Dermis blood vessel endothelial cell (primary cell): ENCODE data around the gene KIF13A. TPM values are rescaled to one million over a fixed set of nuclear protein-coding genes. Genes with fewer than 3 reads are reported as not detected.
"Not testable (repeated sequence)": the region's sequence is repeated elsewhere in the genome, so short reads cannot be mapped to it uniquely, and the experiment has no call there.

Experiments
- DNase-seq: peaks from one replicate; pipeline ENCODE4 v3.0.0; 2010
- total RNA-seq: library from RNA; depleted of rRNA; stranded (reverse); fragments of >200 nt; gene quantifications from 2 replicates; pipeline ENCODE4 v1.2.3, GENCODE V29; 2014

The KIF13A gene
- total RNA-seq, 1 donor from 2014 or later, result 52.4 TPM

- DNase-seq, result peak; percentile 17
Measured at GRCh38 chr6:17768881-17769280, 218.6 kb downstream of the KIF13A start.

- peak; percentile 66 for DNase-seq
Measured at GRCh38 chr6:17768388-17768787, 219.0 kb downstream of the KIF13A start.

DNA sequence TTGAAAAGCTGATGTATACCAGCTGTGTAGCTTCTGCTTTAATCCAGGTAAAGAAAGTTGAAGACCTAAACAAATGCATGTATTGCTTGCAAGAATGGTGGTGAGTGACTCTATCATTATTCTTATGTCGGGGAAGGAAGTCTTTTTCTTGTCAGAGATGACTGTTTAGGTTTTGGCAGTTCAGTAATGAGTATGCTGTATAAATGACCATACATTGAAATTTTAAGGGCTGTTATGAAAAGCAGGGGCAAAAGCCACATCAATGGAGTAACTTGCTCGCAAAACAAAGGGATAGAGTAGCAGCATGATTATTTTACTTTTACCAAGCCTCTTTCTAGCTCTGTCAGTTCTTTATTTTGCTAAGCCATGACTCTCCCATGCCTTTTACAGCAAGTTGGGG, 224.8 kb downstream of the KIF13A start:
- no peak for DNase-seq

- DNase-seq, result no peak
Measured at GRCh38 chr6:17758119-17758518, 229.3 kb downstream of the KIF13A start.

DNA sequence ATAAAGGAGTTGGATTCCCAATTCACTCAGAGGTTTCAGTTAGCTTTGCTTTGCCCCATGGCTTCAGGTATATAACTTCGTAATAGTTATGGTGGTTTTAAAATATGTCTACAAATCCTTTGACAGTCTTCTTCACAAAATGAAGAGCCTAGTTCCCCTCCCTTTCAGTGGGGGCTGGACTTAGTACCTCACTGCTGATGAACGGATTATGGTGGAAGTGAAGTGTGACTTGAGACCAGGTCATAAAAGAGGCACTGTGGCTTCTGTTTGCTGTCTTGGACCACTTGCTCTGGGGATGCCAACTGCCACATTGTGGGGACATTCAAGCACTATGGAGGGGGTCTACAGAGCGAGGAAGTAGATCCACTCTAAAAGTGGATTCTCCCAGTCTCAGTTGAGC, 233.2 kb downstream of the KIF13A start:
- DNase-seq, result no peak

DNA sequence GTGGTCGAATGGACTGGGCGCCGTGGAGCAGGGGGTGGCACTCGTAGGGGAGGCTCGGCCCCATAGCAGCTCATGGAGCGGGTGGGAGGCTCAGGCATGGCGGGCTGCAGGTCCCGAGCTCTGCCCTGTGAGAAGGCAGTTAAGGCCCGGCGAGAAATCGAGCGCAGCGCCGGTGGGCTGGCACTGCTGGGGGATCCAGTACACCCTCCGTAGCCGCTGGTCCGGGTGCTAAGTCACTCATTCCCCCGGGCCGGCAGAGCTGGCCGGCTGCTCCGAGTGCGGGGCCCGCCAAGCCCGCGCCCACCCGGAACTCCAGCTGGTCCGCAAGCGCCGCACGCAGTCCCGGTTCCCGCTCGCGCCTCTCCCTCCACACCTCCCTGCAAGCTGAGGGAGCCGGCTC, 242.1 kb downstream of the KIF13A start:
- DNase-seq, result not testable (repeated sequence)

- DNase-seq, result not testable (repeated sequence)
Measured at GRCh38 chr6:17744757-17745308, 242.6 kb downstream of the KIF13A start.

DNA sequence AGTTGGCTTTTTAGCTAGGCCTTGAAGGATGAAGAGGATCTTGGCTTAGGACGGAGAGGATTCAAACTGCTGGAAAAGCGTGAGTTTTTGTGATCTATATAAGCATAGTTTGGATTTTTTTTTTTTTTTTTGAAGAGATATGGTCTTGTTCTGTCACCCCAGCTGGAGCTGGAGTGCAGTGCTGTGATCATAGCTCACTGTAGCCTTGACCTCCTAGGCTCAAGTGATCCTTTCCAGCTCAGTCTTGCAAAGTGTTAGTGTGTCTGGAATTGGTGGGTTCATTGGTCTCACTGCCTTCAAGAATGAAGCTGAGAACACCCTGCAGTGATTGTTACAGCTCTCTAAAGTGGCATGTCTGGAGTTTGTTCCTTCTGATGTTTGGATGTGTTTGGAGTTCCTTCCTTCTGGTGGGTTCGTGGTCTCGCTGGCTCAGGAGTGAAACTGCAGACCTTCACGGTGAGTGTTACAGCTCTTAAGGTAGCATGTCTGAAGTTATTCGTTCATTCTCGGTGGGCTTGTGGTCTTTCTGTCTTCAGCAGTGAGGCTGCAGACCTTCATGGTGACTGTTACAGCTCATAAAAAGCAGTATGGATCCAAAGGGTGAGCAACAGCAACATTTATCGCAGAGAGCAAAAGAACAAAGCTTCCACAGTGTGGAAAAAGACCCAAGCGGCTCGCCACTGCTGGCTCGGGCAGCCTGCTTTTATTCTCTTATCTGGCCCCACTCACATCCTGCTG, 243.2 kb downstream of the KIF13A start:
- no peak for DNase-seq

- no peak for DNase-seq
Measured at GRCh38 chr6:17741507-17741906, 245.9 kb downstream of the KIF13A start.

DNA sequence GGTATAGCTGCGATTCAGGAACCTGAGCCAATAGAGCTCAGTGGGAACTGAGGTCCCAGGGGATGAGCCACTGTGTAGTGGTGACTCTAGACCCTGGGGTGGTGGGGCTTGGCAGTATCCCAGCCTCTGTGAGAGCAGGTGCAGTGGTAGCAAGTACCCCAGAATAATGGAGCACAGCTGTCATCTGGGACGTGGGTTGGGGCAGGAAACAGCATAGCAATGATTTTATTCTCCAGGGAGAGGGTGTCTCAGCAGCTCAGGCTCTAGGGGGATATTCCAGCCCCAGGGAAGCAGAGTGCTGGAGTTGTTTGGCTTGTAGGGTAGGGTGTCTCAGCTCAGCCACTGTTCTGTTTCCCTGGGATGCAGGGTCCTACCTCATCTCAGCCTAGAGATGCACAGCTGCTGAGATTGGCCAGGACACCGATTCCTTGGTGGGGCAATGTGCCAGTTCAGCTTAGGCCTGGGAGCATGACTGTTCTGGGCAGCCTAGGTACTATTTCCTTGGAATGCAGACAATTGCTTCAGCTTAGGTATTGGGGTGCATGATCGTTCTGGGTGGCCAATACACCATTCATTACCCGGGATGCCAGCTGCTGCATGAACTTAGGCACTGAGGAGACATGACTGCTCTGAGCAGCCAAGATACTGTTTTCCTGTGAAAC, 246.7 kb downstream of the KIF13A start:
- DNase-seq, result no peak

DNA sequence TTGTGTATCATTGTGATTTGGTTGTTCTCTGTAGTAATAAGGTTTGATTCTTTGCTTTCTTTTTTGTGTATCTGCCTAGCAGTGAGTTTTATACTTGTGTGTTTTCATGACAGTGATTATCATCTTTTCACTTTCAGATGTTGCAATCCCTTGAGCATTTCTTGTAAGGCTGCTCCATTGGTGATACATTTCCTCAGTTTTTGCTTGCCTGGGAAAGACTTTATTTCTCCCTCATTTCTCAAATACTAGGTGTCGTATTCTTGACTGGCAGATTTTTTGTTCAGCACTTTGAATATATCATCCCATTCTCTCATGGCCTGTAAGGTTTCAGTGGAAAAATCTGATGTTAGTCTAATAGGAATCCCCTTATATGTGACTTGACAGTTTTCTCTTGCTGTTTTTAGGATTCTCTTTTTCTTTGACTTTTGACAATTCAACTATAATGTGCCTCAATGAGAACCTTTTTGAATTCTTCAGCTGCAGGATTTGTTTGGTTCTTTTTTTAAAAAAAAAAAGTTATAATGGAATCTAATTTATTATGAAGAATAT, 249.7 kb downstream of the KIF13A start:
- no peak for DNase-seq

DNA sequence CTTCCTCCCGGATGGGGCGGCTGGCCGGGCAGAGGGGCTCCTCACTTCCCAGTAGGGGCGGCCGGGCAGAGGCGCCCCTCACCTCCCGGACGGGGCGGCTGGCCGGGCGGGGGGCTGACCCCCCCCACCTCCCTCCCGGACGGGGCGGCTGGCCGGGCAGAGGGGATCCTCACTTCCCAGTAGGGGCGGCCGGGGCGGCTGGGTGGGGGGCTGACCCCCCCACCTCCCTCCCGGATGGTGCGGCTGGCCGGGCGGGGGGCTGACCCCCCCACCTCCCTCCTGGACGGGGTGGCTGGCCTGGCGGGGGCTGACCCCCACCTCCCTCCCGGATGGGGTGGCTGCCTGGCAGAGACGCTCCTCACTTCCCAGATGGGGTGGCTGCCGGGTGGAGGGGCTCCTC, 252.1 kb downstream of the KIF13A start:
- not testable (repeated sequence) for DNase-seq

GRCh38 chr6:17730078-17730704, 257.2 kb downstream of the KIF13A start:
- DNase-seq, result no peak

- DNase-seq, result no peak
Measured at GRCh38 chr6:17729223-17730077, 258.0 kb downstream of the KIF13A start.

GRCh38 chr6:17728551-17729222, 258.7 kb downstream of the KIF13A start:
- no peak for DNase-seq

- DNase-seq, result peak; percentile 85
Measured at GRCh38 chr6:17725083-17725482, 262.4 kb downstream of the KIF13A start.

DNA sequence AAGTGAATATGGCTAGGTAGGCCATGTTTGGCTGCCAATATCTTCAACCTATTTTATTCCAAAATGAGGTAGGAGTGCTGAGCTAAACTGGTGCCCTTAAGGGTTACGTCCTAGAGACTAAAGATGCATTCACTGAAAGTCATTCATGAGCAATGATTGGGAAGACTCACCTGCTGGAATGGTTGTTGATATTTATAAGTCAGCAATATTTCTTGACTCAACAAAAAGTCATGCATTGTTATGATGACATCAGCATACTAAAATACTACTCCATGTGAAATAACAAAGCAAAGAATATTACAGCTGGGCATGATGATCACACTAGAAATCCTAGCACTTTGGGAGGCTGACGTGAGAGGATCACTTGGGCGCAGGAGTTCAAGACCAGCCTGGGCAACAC, 263.1 kb downstream of the KIF13A start:
- DNase-seq, result no peak

GRCh38 chr6:17721671-17722070, 265.8 kb downstream of the KIF13A start:
- no peak for DNase-seq

DNA sequence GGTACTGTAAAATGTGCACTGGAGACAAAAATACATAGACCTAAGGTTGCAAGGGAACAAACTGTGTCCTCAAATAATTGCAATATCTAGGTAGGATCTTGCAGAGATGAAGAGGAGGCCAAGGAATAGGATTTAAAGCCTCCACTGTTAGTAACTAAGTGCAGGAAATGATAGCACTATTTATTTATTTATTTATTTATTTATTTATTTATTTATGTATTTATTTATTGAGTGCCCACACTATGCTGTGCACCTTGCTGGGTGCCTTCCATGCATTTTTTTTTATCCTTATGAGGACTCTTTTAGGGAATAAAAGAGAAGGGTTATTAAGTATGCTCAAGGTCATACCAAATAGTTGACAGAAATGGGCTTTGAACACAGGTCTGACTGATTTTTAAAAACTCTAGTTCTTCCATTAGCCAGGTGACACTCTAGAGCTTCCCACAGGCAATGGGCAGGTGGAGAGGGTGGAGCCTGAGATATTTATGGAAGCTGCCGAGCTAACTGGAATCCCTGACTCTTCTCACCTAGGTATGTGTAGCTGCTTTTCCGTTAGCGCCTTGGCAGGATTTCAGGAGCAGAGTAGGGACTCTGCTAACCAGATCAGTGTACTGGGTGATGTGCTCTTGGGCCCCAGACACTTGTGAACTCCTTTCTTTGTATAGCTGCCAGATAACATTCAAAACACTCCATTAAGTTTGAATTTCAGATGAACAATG, 268.0 kb downstream of the KIF13A start:
- no peak for DNase-seq

DNA sequence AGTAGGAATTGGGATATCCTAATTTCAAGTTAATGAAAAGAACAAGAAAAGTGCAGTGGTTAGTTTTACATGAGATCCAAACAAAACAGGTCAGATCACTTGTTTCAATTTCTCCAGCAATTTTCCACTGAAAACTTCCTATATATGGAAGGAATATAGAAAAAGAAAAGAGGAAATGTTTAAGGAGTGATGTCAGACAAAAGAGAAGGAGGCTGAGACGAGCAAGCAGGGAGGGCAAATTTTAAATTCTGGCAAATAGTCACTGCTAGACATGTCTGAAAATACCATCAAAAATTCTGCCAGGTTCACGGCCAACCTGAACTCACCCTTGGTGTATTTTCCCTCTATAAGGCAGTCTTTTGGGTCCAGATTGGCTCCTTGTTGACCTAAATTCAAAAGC, 271.2 kb downstream of the KIF13A start:
- no peak for DNase-seq
